Effector memory CD4-positive, alpha-beta T cell (primary cell): ENCODE measurements around the gene GIT1.

ENCODE experiments used
- DNase-seq, 3 donors: peaks; one replicate each; pipeline ENCODE4 v3.0.0-alpha.2; 2020
- H3K27ac ChIP-seq: 2 replicates; pipeline ENCODE4 v1.7.0; 2013; ENCODE audit warnings: mild to moderate bottlenecking, low read length, moderate library complexity; ENCODE audit not compliant: insufficient read depth, poor library complexity, severe bottlenecking
- H3K27me3 ChIP-seq: replicated peaks from 2 replicates; pipeline ENCODE4 v1.7.0; 2013; ENCODE audit warnings: mild to moderate bottlenecking, low read length; ENCODE audit not compliant: insufficient read depth, control insufficient read depth, poor library complexity, severe bottlenecking
- H3K36me3 ChIP-seq: 2 replicates; pipeline ENCODE4 v1.7.0; 2013; ENCODE audit warnings: mild to moderate bottlenecking, low read length, moderate library complexity; ENCODE audit not compliant: control insufficient read depth, insufficient read depth
- H3K4me1 ChIP-seq: 2 replicates; pipeline ENCODE4 v1.7.0; 2013; ENCODE audit warnings: low read length, mild to moderate bottlenecking; ENCODE audit not compliant: control insufficient read depth, insufficient read depth, poor library complexity, severe bottlenecking
- H3K4me3 ChIP-seq: 2 replicates; pipeline ENCODE4 v1.7.0; 2013; ENCODE audit warnings: low read length, low read depth, mild to moderate bottlenecking; ENCODE audit not compliant: insufficient read depth, poor library complexity, severe bottlenecking
- H3K9me3 ChIP-seq: 2 replicates; pipeline ENCODE4 v1.7.0; 2013; ENCODE audit warnings: mild to moderate bottlenecking, low read length, moderate library complexity; ENCODE audit not compliant: control insufficient read depth

Gene GIT1

GRCh38 chr17:29610395-29610794 is 20.9 kb upstream of the GIT1 start:
- no peak overlapping the region for H3K27ac ChIP-seq
- DNase-seq: no peak
- H3K9me3 ChIP-seq: no peaks in the 10 kb centered on the region
- H3K27me3 ChIP-seq: no peaks in the 10 kb centered on the region
- H3K36me3 ChIP-seq: no peaks in the 10 kb centered on the region
- H3K4me1 ChIP-seq: peaks cover 26% of the 10 kb centered on the region
- H3K4me3 ChIP-seq: no peak overlapping the region

- no peak for DNase-seq
- H3K4me3 ChIP-seq: no peak overlapping the region
- no peaks in the 10 kb centered on the region for H3K9me3 ChIP-seq
- no peaks in the 10 kb centered on the region for H3K36me3 ChIP-seq
- H3K4me1 ChIP-seq: peaks cover 12% of the 10 kb centered on the region
- no peaks in the 10 kb centered on the region for H3K27me3 ChIP-seq
- H3K27ac ChIP-seq: no peak overlapping the region
Observed at GRCh38 chr17:29608986-29609385, 19.5 kb upstream of the GIT1 start.

DNA sequence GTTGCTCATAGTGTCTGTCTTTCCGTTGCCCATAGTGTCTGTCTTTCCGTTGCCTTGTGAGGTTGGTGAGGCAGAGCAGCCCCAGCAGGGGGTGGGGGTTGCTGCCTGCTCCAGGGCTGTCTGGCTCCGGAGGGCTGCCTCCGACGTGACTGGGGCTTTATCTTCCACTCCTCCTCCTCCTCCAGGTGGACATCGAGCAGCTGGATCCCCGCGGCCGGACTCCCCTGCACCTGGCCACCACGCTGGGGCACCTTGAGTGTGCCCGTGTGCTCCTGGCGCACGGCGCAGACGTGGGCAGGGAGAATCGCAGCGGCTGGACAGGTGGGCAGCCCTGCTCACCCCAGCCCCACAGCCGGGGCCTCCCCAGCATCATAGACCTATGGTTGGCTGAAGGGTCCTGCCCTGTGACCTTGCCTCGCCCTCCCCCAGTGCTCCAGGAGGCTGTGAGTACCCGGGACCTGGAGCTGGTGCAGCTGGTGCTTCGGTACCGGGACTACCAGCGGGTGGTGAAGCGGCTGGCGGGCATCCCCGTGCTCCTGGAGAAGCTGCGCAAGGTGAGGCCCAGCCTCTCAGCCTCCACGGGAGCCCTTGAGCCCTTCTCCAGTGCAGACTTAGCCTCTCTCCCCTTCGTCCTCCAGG is 18.2 kb upstream of the GIT1 start:
- no peak overlapping the region for H3K27ac ChIP-seq
- H3K27me3 ChIP-seq: no peaks in the 10 kb centered on the region
- no peaks in the 10 kb centered on the region for H3K9me3 ChIP-seq
- no peak for DNase-seq
- H3K36me3 ChIP-seq: no peaks in the 10 kb centered on the region
- H3K4me3 ChIP-seq: no peak overlapping the region
- H3K4me1 ChIP-seq: no peaks in the 10 kb centered on the region

- H3K9me3 ChIP-seq: no peaks in the 10 kb centered on the region
- H3K4me1 ChIP-seq: no peaks in the 10 kb centered on the region
- H3K36me3 ChIP-seq: no peaks in the 10 kb centered on the region
- DNase-seq: no peak
- no peak overlapping the region for H3K27ac ChIP-seq
- no peaks in the 10 kb centered on the region for H3K27me3 ChIP-seq
- no peak overlapping the region for H3K4me3 ChIP-seq
Observed at GRCh38 chr17:29603109-29603674, 13.7 kb upstream of the GIT1 start.

- H3K27ac ChIP-seq: no peak overlapping the region
- H3K9me3 ChIP-seq: no peaks in the 10 kb centered on the region
- no peaks in the 10 kb centered on the region for H3K27me3 ChIP-seq
- no peaks in the 10 kb centered on the region for H3K36me3 ChIP-seq
- H3K4me1 ChIP-seq: peaks cover 5% of the 10 kb centered on the region
- H3K4me3 ChIP-seq: no peak overlapping the region
- no peak for DNase-seq
Observed at GRCh38 chr17:29597361-29598172, 8.1 kb upstream of the GIT1 start.

DNA sequence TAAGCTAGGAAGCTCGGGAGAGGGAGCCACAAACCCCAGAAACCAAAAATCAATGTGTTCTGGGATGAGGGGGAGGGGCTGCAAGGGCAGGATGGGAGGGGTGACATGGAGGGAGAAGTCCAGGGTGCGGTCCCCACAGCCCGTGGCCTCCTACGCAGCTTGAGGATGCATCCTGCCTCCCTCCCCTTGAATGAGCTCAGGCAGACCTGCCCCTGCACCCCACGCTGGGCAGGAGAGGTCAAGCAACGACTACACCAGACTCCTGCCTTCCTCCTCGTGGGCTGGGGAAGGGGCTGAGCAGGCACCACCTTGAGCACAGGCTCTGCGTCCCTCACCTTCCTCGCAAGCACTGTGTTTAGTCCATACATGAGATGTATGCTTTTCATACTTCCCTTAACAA is 7.4 kb upstream of the GIT1 start:
- Histone ChIP-seq H3K27me3 (no peaks in the 10 kb centered on the region), H3K4me3 (no peak overlapping the region), H3K9me3 (no peaks in the 10 kb centered on the region), H3K27ac (no peak overlapping the region), H3K4me1 (peaks cover 13% of the 10 kb centered on the region), H3K36me3 (no peaks in the 10 kb centered on the region)
- no peak for DNase-seq

DNA sequence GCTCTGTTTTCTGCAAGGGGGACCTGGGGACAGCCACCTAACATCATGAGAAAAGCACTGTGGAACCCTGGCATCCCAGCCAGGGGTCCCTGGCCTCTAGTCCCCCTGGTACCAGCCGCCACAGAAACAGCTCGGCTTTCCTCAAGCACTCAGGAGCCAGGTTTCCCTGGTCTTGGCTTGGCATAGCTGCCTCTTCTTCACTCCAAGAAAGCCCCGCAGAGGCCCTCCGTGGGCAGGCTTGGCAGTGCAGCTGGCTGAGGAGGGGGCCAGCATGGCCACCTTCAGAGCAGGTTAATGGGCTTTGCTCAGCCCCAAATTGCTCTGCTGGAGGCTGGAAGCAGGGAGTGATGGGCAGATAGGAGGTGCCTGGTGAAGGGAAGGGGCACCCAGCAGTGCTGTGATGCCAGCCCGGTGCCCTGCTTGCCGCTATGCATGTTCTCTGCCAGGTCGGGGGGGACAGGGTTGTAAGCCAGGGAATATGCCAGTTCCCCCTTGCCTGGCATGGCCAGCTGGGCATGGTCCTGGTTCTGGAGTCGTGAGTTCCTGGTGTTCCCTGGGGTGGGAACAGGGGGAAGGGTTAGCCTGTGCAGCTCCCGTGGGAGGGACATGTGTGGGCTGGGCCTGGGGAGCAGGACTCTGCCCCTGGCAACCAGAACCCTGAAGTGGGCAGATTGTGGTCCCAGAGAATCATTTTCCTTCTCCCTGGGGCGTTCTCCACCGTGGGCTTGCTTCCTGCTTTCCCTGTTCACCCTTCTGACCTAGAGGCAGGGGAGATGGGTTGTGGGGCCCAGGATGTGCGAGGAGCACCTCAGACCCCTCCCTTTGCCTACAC is 6.7 kb upstream of the GIT1 start:
- H3K9me3 ChIP-seq: no peaks in the 10 kb centered on the region
- no peak overlapping the region for H3K27ac ChIP-seq
- peaks cover 19% of the 10 kb centered on the region for H3K4me1 ChIP-seq
- H3K27me3 ChIP-seq: no peaks in the 10 kb centered on the region
- H3K36me3 ChIP-seq: no peaks in the 10 kb centered on the region
- no peak overlapping the region for H3K4me3 ChIP-seq
- no peak for DNase-seq

DNA sequence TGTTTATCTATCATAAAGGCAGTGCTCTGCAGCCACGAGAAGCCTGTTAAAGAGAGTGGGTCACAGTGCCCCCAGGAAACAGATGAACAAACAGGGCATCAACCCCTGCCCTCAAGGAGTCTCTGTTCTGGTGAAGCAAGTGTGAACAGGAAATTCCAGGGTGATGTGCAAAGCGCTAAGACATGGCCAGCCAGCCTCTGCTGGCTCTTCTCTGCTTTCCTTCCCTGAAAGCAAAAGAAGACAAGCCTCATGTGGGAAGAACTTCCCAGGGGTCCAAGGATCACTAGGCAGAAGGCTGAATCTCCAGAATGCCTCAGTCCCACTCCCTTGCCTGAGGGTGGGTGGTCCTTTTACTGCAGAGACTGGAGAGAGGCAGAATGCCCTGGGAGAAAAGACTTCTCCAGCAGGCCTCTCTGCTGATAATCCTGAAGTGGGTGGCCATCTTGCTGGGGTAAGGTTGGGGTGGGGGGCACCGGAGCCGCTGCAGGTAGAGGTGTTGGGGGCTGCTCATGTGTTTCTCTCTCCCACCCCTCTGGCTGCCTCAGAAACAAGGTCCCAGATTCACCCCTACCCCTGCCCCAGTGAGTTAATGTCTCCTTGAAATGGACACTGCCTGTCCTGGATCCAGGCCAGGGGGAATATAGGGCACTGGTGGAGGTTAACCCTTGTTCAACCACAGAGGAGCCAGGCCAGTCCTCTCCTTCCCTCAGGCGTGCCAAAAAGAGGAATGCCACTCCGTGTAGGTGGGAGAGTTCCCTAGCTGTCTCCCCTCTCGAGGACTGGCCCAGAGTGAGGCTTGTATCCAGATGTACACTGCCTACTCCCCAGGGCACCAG is 5.9 kb upstream of the GIT1 start:
- no peaks in the 10 kb centered on the region for H3K36me3 ChIP-seq
- H3K27me3 ChIP-seq: no peaks in the 10 kb centered on the region
- no peak overlapping the region for H3K27ac ChIP-seq
- H3K9me3 ChIP-seq: no peaks in the 10 kb centered on the region
- DNase-seq: no peak
- H3K4me1 ChIP-seq: peaks cover 28% of the 10 kb centered on the region
- no peak overlapping the region for H3K4me3 ChIP-seq

DNA sequence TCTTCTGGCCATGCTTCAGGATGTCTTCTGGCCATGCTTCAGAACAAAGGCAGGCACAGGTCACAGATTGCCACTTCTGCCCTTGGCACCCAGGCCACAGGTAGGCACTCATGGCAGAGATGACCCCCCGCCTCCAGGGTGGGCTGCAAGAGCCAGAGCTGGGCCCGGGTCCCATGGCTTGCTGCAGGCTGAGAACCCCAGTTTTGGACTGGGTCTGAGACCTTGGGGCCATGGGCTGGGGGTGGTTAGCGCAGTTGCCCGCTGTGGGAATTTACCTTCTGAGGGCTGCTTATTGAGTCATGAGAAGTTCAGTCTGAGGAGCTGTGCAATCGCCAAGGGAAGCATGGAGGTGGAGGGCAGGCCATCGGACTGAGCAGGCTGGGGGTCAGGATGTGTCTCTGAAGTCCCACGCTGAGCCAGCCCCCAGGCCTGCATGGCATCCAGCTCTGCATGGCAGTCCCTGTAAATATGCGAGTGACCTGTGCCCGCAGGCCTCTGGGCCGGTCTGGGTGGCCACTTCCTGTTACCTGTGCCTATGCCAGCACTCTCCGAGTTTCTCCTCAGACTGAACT is 5.2 kb upstream of the GIT1 start:
- no peak for DNase-seq
- no peaks in the 10 kb centered on the region for H3K9me3 ChIP-seq
- H3K27me3 ChIP-seq: no peaks in the 10 kb centered on the region
- H3K4me1 ChIP-seq: peaks cover 34% of the 10 kb centered on the region
- H3K36me3 ChIP-seq: no peaks in the 10 kb centered on the region
- H3K4me3 ChIP-seq: no peak overlapping the region
- no peak overlapping the region for H3K27ac ChIP-seq
